Ovary (tissue), 3 donors: ENCODE results near the gene OR10V1.

ENCODE experiments used
- CTCF ChIP-seq, 3 donors: fragments of 450-650 bp in 2 of 3; fragments of 200-600 bp in 1 of 3; IDR thresholded peaks; one replicate each; pipeline versions ENCODE4 v1.5.1 to v1.8.0; 2016 to 2022; ENCODE audit warnings: antibody characterized with exemption in 3 of 3, mild to moderate bottlenecking in 1 of 3
- POLR2A ChIP-seq: fragments of 450-650 bp; IDR thresholded peaks from one replicate; pipeline ENCODE4 v1.6.1; 2017; ENCODE audit warnings: antibody characterized with exemption, mild to moderate bottlenecking, moderate library complexity
- donor health status: DM: no; HTN: no; CAD: no.

DNA sequence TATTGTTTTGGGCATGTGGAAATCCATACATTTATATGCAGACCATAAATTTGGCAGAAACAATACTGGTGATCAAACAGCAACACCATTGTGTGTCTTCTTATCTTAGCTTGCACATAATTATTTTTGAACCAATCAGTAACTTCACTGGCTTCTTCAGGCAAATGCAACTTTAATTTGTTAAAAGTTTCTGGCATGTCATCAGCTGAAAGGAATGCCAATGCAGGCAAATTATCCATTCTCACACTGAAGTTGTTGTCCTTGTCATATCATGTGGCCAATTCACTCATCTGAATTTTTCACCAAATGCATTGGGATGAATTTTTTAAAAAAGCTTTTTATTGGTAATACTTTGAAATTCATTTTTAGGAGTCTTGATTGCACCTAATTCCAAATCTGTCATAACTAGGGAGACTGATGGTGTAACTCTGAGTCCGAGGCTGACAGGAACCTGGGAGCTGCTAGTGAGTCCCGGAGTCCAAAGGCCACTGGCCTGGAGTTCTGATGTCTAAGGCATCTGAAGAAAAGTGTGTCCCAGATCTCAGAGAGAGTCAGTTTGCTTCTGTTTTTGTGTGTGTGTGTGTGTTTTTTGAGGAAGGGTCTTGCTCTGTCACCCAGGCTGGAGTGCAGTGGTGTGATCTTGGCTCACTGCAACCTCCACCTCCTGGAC lies 17.4 kb upstream of the OR10V1 start:
- TF ChIP-seq CTCF (IDR thresholded peaks at IDR 0.05) (no peak), POLR2A (no peak)
